WTC11 (cell line): ENCODE measurements around the gene GLB1L2. TPM values are rescaled to one million over a fixed set of nuclear protein-coding genes. Genes with fewer than 3 reads are reported as not detected.

Experiments
- ATAC-seq: fragments of 200-7000 bp; cut with Tn5 transposase; 2 replicates; pipeline ENCODE4 v1.10.0; 2021; ENCODE audit warnings: mild to moderate bottlenecking, moderate library complexity
- CTCF ChIA-PET: fragments of 300-600 bp; sonication (Branson Sonifier 250); formaldehyde crosslinking; loops from one replicate; lab custom pipeline; 2021; ENCODE audit warnings: antibody characterized with exemption; lab: Charles Lee
- POLR2A ChIA-PET: fragments of 350-600 bp; sonication (Branson Sonifier 250); formaldehyde crosslinking; loops from one replicate; lab custom pipeline; 2021; ENCODE audit warnings: antibody characterized with exemption; lab: Charles Lee
- DNase-seq: peaks from one replicate; pipeline ENCODE4 v3.0.0; 2021; ENCODE audit warnings: low spot score
- H3K27ac Mint-ChIP-seq: 2 replicates; pipeline ENCODE4 v1.8.0; 2021; ENCODE audit warnings: mixed read lengths
- H3K27me3 Mint-ChIP-seq: 2 replicates; pipeline ENCODE4 v1.8.0; 2021; ENCODE audit warnings: low read depth, mild to moderate bottlenecking, moderate library complexity, mixed read lengths
- H3K36me3 Mint-ChIP-seq: 2 replicates; pipeline ENCODE4 v1.8.0; 2021; ENCODE audit warnings: mixed read lengths
- H3K4me1 Mint-ChIP-seq: 2 replicates; pipeline ENCODE4 v1.8.0; 2022; ENCODE audit warnings: mixed read lengths
- H3K4me3 Mint-ChIP-seq: 2 replicates; pipeline ENCODE4 v1.8.0; 2021; ENCODE audit warnings: mild to moderate bottlenecking, moderate library complexity, mixed read lengths
- H3K9me3 Mint-ChIP-seq: 2 replicates; pipeline ENCODE4 v1.8.0; 2021; ENCODE audit warnings: mixed read lengths
- ATF1 ChIP-seq: sonication (generic); formaldehyde crosslinking; IDR thresholded peaks from 2 replicates; pipeline ENCODE4 v1.8.1; 2023; ENCODE audit warnings: mild to moderate bottlenecking, moderate library complexity, missing genetic modification reagents
- ETV6 ChIP-seq: sonication (generic); formaldehyde crosslinking; IDR thresholded peaks from 2 replicates; pipeline ENCODE4 v1.8.1; 2022; ENCODE audit warnings: mild to moderate bottlenecking, missing genetic modification reagents
- FOXP4 ChIP-seq: sonication (generic); formaldehyde crosslinking; IDR thresholded peaks from 2 replicates; pipeline ENCODE4 v1.8.0; 2022; ENCODE audit warnings: mild to moderate bottlenecking, missing genetic modification reagents
- GRHL2 ChIP-seq: fragments of 250-450 bp; sonication (Bioruptor Pico); IDR thresholded peaks from 2 replicates; pipeline ENCODE4 v1.8.0; 2022; ENCODE audit warnings: mild to moderate bottlenecking, moderate library complexity; ENCODE audit not compliant: insufficient replicate concordance, severe bottlenecking
- NFYB ChIP-seq: sonication (generic); formaldehyde crosslinking; conservative IDR thresholded peaks from 2 replicates; pipeline ENCODE4 v1.8.0; 2022; ENCODE audit warnings: low read depth, missing genetic modification reagents
- TEAD4 ChIP-seq: sonication (generic); formaldehyde crosslinking; IDR thresholded peaks from 2 replicates; pipeline ENCODE4 v1.8.0; 2022; ENCODE audit warnings: mild to moderate bottlenecking, missing genetic modification reagents
- TP53 ChIP-seq: sonication (generic); formaldehyde crosslinking; IDR thresholded peaks from 2 replicates; pipeline ENCODE4 v1.8.1; 2023; ENCODE audit warnings: mild to moderate bottlenecking, missing genetic modification reagents
- USF1 ChIP-seq: sonication (generic); formaldehyde crosslinking; IDR thresholded peaks from 2 replicates; pipeline ENCODE4 v1.8.0; 2022; ENCODE audit warnings: mild to moderate bottlenecking, missing genetic modification reagents
- ZNF317 ChIP-seq: sonication (generic); formaldehyde crosslinking; IDR thresholded peaks from 2 replicates; pipeline ENCODE4 v1.8.1; 2023; ENCODE audit warnings: low read depth, mild to moderate bottlenecking, moderate library complexity, missing genetic modification reagents, borderline replicate concordance
- total RNA-seq: library from RNA; stranded (reverse); gene quantifications from 3 replicates; pipeline ENCODE4 v1.2.3, GENCODE V29; 2021
- TF ChIP-seq, protein P1 (sequence below): sonication (generic); formaldehyde crosslinking; IDR thresholded peaks from 2 replicates; pipeline ENCODE4 v1.8.1; 2023; ENCODE audit warnings: mild to moderate bottlenecking, missing genetic modification reagents, borderline replicate concordance
- TF ChIP-seq, protein P2 (sequence below): fragments of 250-450 bp; sonication (Bioruptor Pico); IDR thresholded peaks from 2 replicates; pipeline ENCODE4 v1.9.0; 2021; ENCODE audit warnings: mild to moderate bottlenecking

The GLB1L2 gene
- total RNA-seq, 1 experiment from 2014 or later, result 6.0 TPM

DNA sequence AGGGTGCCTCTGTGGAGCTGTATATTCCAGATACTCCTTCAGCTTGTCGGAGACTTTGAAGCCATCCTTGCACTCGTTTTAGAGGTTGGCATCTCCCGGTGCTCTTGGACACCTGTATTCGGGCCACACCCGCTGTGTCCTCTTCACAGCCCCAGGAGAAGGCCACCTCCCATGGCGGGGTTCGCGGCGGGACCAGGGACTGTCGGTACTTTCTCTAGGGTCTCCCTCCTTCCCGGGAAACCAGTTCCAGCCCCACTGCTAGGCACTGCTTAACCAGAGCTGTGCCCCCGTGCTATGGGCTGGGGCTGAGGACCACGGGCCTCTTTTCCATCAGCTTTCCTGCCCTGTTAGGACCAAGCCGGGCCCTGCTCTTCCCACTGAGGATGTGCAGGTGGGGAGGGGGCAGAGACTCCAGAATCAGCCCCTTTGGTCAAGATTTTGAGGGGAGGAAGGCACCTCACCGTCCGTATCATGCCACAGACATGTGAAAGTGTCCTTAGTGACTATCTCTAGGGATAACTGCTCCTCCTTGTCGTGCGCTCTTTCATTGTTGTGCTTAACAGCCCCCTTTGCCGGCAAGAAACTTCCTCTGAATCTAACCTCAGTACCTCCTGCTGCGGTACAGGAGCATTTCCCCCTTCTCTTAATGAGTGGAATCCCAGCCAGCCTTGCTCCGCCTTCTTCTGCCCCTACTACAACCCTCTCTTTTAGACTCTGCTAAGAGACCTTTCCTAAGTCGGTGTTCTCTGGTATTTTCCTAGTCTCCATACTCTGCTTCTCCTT is 81.4 kb downstream of the GLB1L2 start:
- no peak for DNase-seq
- Mint-ChIP-seq H3K4me1 (peaks cover 51% of the 10 kb centered on the region), H3K4me3 (peak overlapping the region; percentile 77), H3K36me3 (no peaks in the 10 kb centered on the region), H3K27me3 (peaks cover 31% of the 10 kb centered on the region), H3K27ac (peak overlapping the region; percentile 43), H3K9me3 (no peaks in the 10 kb centered on the region)
- ChIA-PET CTCF (interaction anchor here (0.9 to 1.2 kb wide), 3 partner anchors 16 to 455 kb away, joined by 3 to 4 read pairs (median 4); no protein-coding TSS in a partner anchor), POLR2A (no interaction called here)
- peak; percentile 18 for ATAC-seq
- no peak for TF ChIP-seq ZNF317 (CRISPR knock-in tag)
- 0 out of 2 replicates have a peak, but pooled peaks have one; percentile 16 for TF ChIP-seq FOXP4 (CRISPR knock-in tag)
- TF ChIP-seq ETV6, result peak; percentile 32; the same call in 1 of the 2 replicates

DNA sequence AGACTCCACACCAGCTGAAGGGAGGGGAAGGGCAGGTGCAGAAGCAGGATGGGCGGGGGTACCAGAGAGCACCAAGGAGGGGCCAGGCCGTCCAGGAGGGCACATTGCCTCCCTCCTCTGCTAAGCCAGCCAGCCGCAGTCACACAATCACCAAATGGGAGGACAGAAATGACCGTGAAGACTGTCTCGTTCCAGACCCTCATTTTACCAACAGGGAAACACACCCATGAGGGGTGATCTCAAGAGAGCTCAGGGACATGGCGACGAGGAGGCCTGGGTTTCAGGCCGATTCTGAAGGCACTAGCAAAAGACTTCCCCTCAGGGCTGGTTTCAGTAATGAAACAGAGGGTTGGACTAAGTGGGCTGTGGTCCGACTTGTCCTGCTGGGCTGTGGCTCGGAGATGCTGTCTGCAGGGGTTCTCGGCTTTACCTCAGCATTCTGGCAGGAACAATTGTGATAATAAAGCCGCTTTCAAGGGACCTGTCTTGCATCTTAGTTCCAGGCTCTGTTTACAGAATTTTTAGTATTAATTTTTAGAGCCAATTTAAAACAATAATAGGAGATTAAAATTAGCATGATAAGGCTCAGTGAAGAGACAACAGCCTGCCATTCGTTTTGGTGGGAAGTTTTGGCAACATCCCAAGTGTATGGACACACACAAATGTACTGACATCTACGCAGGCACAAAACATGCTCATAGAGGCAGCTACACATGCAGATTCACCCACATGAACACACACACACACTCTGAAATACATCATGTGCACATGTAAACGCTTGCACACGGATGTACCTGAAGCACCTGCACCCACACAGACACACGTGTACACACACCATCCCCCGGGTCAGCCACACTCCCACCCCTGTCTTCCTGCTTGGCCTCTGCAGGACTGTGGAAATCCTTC is 82.3 kb downstream of the GLB1L2 start:
- peak; percentile 6; the same call in 1 of the 2 replicates for ATAC-seq
- TF ChIP-seq USF1 (CRISPR knock-in tag) (no peak), GRHL2 (CRISPR knock-in tag) (no peak), TEAD4 (CRISPR knock-in tag) (no peak), TP53 (CRISPR knock-in tag) (no peak), NFYB (no peak), ATF1 (CRISPR knock-in tag) (no peak)
- TF ChIP-seq, protein P1, sequence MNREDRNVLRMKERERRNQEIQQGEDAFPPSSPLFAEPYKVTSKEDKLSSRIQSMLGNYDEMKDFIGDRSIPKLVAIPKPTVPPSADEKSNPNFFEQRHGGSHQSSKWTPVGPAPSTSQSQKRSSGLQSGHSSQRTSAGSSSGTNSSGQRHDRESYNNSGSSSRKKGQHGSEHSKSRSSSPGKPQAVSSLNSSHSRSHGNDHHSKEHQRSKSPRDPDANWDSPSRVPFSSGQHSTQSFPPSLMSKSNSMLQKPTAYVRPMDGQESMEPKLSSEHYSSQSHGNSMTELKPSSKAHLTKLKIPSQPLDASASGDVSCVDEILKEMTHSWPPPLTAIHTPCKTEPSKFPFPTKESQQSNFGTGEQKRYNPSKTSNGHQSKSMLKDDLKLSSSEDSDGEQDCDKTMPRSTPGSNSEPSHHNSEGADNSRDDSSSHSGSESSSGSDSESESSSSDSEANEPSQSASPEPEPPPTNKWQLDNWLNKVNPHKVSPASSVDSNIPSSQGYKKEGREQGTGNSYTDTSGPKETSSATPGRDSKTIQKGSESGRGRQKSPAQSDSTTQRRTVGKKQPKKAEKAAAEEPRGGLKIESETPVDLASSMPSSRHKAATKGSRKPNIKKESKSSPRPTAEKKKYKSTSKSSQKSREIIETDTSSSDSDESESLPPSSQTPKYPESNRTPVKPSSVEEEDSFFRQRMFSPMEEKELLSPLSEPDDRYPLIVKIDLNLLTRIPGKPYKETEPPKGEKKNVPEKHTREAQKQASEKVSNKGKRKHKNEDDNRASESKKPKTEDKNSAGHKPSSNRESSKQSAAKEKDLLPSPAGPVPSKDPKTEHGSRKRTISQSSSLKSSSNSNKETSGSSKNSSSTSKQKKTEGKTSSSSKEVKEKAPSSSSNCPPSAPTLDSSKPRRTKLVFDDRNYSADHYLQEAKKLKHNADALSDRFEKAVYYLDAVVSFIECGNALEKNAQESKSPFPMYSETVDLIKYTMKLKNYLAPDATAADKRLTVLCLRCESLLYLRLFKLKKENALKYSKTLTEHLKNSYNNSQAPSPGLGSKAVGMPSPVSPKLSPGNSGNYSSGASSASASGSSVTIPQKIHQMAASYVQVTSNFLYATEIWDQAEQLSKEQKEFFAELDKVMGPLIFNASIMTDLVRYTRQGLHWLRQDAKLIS (CRISPR knock-in tag), result no peak
- TF ChIP-seq, protein P2, sequence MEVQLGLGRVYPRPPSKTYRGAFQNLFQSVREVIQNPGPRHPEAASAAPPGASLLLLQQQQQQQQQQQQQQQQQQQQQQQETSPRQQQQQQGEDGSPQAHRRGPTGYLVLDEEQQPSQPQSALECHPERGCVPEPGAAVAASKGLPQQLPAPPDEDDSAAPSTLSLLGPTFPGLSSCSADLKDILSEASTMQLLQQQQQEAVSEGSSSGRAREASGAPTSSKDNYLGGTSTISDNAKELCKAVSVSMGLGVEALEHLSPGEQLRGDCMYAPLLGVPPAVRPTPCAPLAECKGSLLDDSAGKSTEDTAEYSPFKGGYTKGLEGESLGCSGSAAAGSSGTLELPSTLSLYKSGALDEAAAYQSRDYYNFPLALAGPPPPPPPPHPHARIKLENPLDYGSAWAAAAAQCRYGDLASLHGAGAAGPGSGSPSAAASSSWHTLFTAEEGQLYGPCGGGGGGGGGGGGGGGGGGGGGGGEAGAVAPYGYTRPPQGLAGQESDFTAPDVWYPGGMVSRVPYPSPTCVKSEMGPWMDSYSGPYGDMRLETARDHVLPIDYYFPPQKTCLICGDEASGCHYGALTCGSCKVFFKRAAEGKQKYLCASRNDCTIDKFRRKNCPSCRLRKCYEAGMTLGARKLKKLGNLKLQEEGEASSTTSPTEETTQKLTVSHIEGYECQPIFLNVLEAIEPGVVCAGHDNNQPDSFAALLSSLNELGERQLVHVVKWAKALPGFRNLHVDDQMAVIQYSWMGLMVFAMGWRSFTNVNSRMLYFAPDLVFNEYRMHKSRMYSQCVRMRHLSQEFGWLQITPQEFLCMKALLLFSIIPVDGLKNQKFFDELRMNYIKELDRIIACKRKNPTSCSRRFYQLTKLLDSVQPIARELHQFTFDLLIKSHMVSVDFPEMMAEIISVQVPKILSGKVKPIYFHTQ (CRISPR knock-in tag), result no peak
- Mint-ChIP-seq H3K27ac (peak overlapping the region; percentile 43), H3K4me1 (peaks cover 51% of the 10 kb centered on the region), H3K9me3 (no peaks in the 10 kb centered on the region), H3K36me3 (no peaks in the 10 kb centered on the region), H3K27me3 (peaks cover 33% of the 10 kb centered on the region), H3K4me3 (peak overlapping the region; percentile 77)
- DNase-seq, result peak; percentile 23
- POLR2A ChIA-PET, result no interaction called here
- CTCF ChIA-PET, result no interaction called here
